H9 (cell line): ENCODE data around the gene MUSTN1. TPM values are rescaled to one million over a fixed set of nuclear protein-coding genes. Genes with fewer than 3 reads are reported as not detected.

Experiments
- DNase-seq: peaks from one replicate; pipeline ENCODE4 v3.0.0-alpha.2; 2017
- H2AFZ ChIP-seq: one replicate; pipeline ENCODE4 v1.6.1; 2013; ENCODE audit warnings: mild to moderate bottlenecking, low read length, control low read depth, moderate library complexity
- H2AK5ac ChIP-seq: 2 replicates; pipeline ENCODE4 v1.6.1; 2013; ENCODE audit warnings: low read length, control low read depth, mixed read lengths; ENCODE audit not compliant: insufficient read length
- H2BK120ac ChIP-seq: one replicate; pipeline ENCODE4 v1.6.1; 2013; ENCODE audit warnings: low read depth, mild to moderate bottlenecking, low read length, control low read depth, inconsistent platforms; ENCODE audit not compliant: poor library complexity, severe bottlenecking
- H2BK12ac ChIP-seq: 2 replicates; pipeline ENCODE4 v1.6.1; 2013; ENCODE audit warnings: low read length, control low read depth, mixed read lengths, low read depth; ENCODE audit not compliant: insufficient read length
- H2BK15ac ChIP-seq: 2 replicates; pipeline ENCODE4 v1.6.1; 2013; ENCODE audit warnings: low read depth, low read length, control low read depth
- H2BK20ac ChIP-seq: one replicate; pipeline ENCODE4 v1.6.1; 2013; ENCODE audit warnings: low read depth, mild to moderate bottlenecking, low read length, control low read depth, inconsistent platforms; ENCODE audit not compliant: poor library complexity, severe bottlenecking
- H2BK5ac ChIP-seq: 2 replicates; pipeline ENCODE4 v1.6.1; 2013; ENCODE audit warnings: low read length, control low read depth, mixed read lengths; ENCODE audit not compliant: insufficient read length
- H3K14ac ChIP-seq: 2 replicates; pipeline ENCODE4 v1.6.1; 2013; ENCODE audit warnings: low read length, control low read depth; ENCODE audit not compliant: insufficient read depth
- H3K18ac ChIP-seq: 2 replicates; pipeline ENCODE4 v1.6.1; 2013; ENCODE audit warnings: low read depth, mild to moderate bottlenecking, mixed read lengths, low read length, control low read depth; ENCODE audit not compliant: insufficient read length
- H3K23ac ChIP-seq: 2 replicates; pipeline ENCODE4 v1.6.1; 2013; ENCODE audit warnings: low read length, control low read depth, mixed read lengths, low read depth; ENCODE audit not compliant: insufficient read length
- H3K23me2 ChIP-seq: 2 replicates; pipeline ENCODE4 v1.6.1; 2013; ENCODE audit warnings: low read depth, mild to moderate bottlenecking, mixed read lengths, low read length, control low read depth; ENCODE audit not compliant: insufficient read length, poor library complexity, severe bottlenecking
- H3K27ac ChIP-seq: 2 replicates; pipeline ENCODE4 v1.5.1; 2013; ENCODE audit warnings: low read length, control low read depth, mixed read lengths, low read depth; ENCODE audit not compliant: insufficient read length
- H3K27me3 ChIP-seq: 2 replicates; pipeline ENCODE4 v1.6.1; 2013; ENCODE audit warnings: low read length, control low read depth, inconsistent platforms; ENCODE audit not compliant: insufficient read depth
- H3K4ac ChIP-seq: 2 replicates; pipeline ENCODE4 v1.6.1; 2013; ENCODE audit warnings: low read depth, mild to moderate bottlenecking, control low read depth, inconsistent platforms, low read length, moderate library complexity
- H3K4me1 ChIP-seq: 2 replicates; pipeline ENCODE4 v1.6.1; 2013; ENCODE audit warnings: low read length, control low read depth, inconsistent platforms; ENCODE audit not compliant: insufficient read depth
- H3K4me2 ChIP-seq: 2 replicates; pipeline ENCODE4 v1.6.1; 2013; ENCODE audit warnings: low read length, control low read depth, mixed read lengths; ENCODE audit not compliant: insufficient read length, insufficient read depth
- H3K56ac ChIP-seq: 2 replicates; pipeline ENCODE4 v1.6.1; 2013; ENCODE audit warnings: low read depth, mild to moderate bottlenecking, mixed read lengths, low read length, control low read depth; ENCODE audit not compliant: insufficient read length
- H3K79me1 ChIP-seq: 2 replicates; pipeline ENCODE4 v1.6.1; 2013; ENCODE audit warnings: low read depth, mild to moderate bottlenecking, moderate library complexity, low read length, control low read depth, inconsistent platforms; ENCODE audit not compliant: insufficient read depth, poor library complexity, severe bottlenecking
- H3K79me2 ChIP-seq: 2 replicates; pipeline ENCODE4 v1.6.1; 2013; ENCODE audit warnings: low read length, control low read depth, inconsistent platforms; ENCODE audit not compliant: insufficient read depth
- H3K9ac ChIP-seq: 2 replicates; pipeline ENCODE4 v1.6.1; 2013; ENCODE audit warnings: low read length, control low read depth, mixed read lengths; ENCODE audit not compliant: insufficient read length; ENCODE audit errors: extremely low read depth
- H3K9me3 ChIP-seq: one replicate; pipeline ENCODE4 v1.6.1; 2013; ENCODE audit warnings: low read depth, low read length, inconsistent platforms; ENCODE audit not compliant: control insufficient read depth
- H3T11ph ChIP-seq: one replicate; pipeline ENCODE4 v1.6.1; 2013; ENCODE audit warnings: mild to moderate bottlenecking, low read length, control low read depth, inconsistent platforms
- H4K20me1 ChIP-seq: one replicate; pipeline ENCODE4 v1.6.1; 2013; ENCODE audit not compliant: control insufficient read depth, insufficient read length, insufficient read depth
- H4K5ac ChIP-seq: 2 replicates; pipeline ENCODE4 v1.6.1; 2013; ENCODE audit warnings: low read depth, mild to moderate bottlenecking, mixed read lengths, low read length, control low read depth; ENCODE audit not compliant: insufficient read length
- H4K8ac ChIP-seq: replicated peaks from 2 replicates; pipeline ENCODE4 v1.6.1; 2013; ENCODE audit warnings: low read length, control low read depth, mixed read lengths, low read depth; ENCODE audit not compliant: insufficient read length
- H4K91ac ChIP-seq: 2 replicates; pipeline ENCODE4 v1.6.1; 2013; ENCODE audit warnings: low read depth, mild to moderate bottlenecking, moderate library complexity, mixed read lengths, low read length, control low read depth; ENCODE audit not compliant: insufficient read length
- H3K27ac Mint-ChIP-seq, 3 experiments: 2 replicates in 2 of 3; 3 replicates in 1 of 3; pipeline ENCODE4 v1.8.0; 2020 to 2021; ENCODE audit warnings: mixed read lengths in 3 of 3, mild to moderate bottlenecking in 1 of 3, moderate library complexity in 1 of 3
- H3K27me3 Mint-ChIP-seq: 2 replicates; pipeline ENCODE4 v1.8.0; 2021; ENCODE audit warnings: low read depth, mild to moderate bottlenecking, moderate library complexity, mixed read lengths
- H3K36me3 Mint-ChIP-seq, 3 experiments: 2 replicates in 2 of 3; 3 replicates in 1 of 3; pipeline ENCODE4 v1.8.0; 2020 to 2021; ENCODE audit warnings: low read depth in 3 of 3, mixed read lengths in 3 of 3; ENCODE audit not compliant: insufficient read depth in 1 of 3
- H3K4me1 Mint-ChIP-seq, 2 experiments: 2 replicates each; pipeline ENCODE4 v1.8.0; 2020; ENCODE audit warnings: mixed read lengths in 2 of 2
- H3K4me3 Mint-ChIP-seq, 2 experiments: 2 replicates in 1 of 2; 3 replicates in 1 of 2; pipeline ENCODE4 v1.8.0; 2020 to 2021; ENCODE audit warnings: mild to moderate bottlenecking in 2 of 2, mixed read lengths in 2 of 2, moderate library complexity in 1 of 2
- H3K9me3 Mint-ChIP-seq, 2 experiments: 2 replicates in 1 of 2; 3 replicates in 1 of 2; pipeline ENCODE4 v1.8.0; 2020; ENCODE audit warnings: mild to moderate bottlenecking in 2 of 2, mixed read lengths in 2 of 2, moderate library complexity in 1 of 2
- CTCF ChIP-seq: fragments of 200-600 bp; sonication (generic); conservative IDR thresholded peaks from 3 replicates; pipeline ENCODE4 v1.8.0; 2021; ENCODE audit warnings: antibody characterized with exemption, mild to moderate bottlenecking
- WGBS: extraction: QIAGEN DNeasy Blood & Tissue Kit; methylation state at CpG from one replicate; pipeline ENCODE4 v1.1.7; 2013; ENCODE audit warnings: missing lambda C conversion rate, low lambda C conversion rate, mixed read lengths; ENCODE audit not compliant: insufficient read length; ENCODE audit errors: extremely low coverage; 5-methylcytosine and 5-hydroxymethylcytosine counted together
- total RNA-seq: library from RNA; stranded (reverse); gene quantifications from 2 replicates; pipeline ENCODE4 v1.2.1, GENCODE V29; 2021

Gene MUSTN1
- total RNA-seq, 1 experiment from 2014 or later = 0.72 TPM

GRCh38 chr3:52787246-52787645 is 47.6 kb downstream of the MUSTN1 start:
- Mint-ChIP-seq H3K4me3 (no peak overlapping the region), H3K27ac (no peak overlapping the region)
- no peak for DNase-seq

More at GRCh38 chr3:52787246-52787645, 47.6 kb downstream of the MUSTN1 start:
- H3K4ac ChIP-seq = no peak overlapping the region
- no peaks in the 10 kb centered on the region for H3K9me3 ChIP-seq
- no peak overlapping the region for H2AK5ac ChIP-seq
- no peak overlapping the region for H2BK12ac ChIP-seq
- no peak overlapping the region for H4K5ac ChIP-seq
- H3K23ac ChIP-seq = no peak overlapping the region
- no peak overlapping the region for H3K56ac ChIP-seq
- no peak overlapping the region for H2BK15ac ChIP-seq
- H3K27ac ChIP-seq = no peak overlapping the region
- H3K27me3 ChIP-seq = no peaks in the 10 kb centered on the region
- no peaks in the 10 kb centered on the region for H4K20me1 ChIP-seq
- H3K79me1 ChIP-seq = no peaks in the 10 kb centered on the region
- no peak overlapping the region for H2BK5ac ChIP-seq
- H3K9ac ChIP-seq = no peak overlapping the region
- Mint-ChIP-seq H3K4me1 (peaks cover 6% of the 10 kb centered on the region in 2 experiments), H3K27me3 (peaks cover 2% of the 10 kb centered on the region), H3K36me3 (no peaks in the 10 kb centered on the region; a peak in 2 of 7 replicates), H3K9me3 (no peaks in the 10 kb centered on the region; a peak in 1 of 5 replicates)
- no peaks in the 10 kb centered on the region for H3K79me2 ChIP-seq
- no peak overlapping the region for H2BK120ac ChIP-seq
- no peak overlapping the region for H3K18ac ChIP-seq
- TF ChIP-seq CTCF = no peak
- no peak overlapping the region; the same call in 1 of the 2 replicates for H3K14ac ChIP-seq
- H4K8ac ChIP-seq = no peak overlapping the region
- no peak overlapping the region for H2BK20ac ChIP-seq
- no peak overlapping the region for H3T11ph ChIP-seq
- peaks cover 1% of the 10 kb centered on the region; the same call in 1 of the 2 replicates for H3K4me1 ChIP-seq
- H3K23me2 ChIP-seq = no peaks in the 10 kb centered on the region
- no CpG with 5 or more reads among the region's 11 CpGs for WGBS
- no peak overlapping the region for H4K91ac ChIP-seq
- no peak overlapping the region for H3K4me2 ChIP-seq
- H2AFZ ChIP-seq = no peak overlapping the region
